Activated gamma-delta T cell treated with Interleukin-2 at 50 U/mL for 16 hours (primary cell): Measurements from ENCODE around the gene RAD23B.

Source experiments
- DNase-seq: peaks from one replicate; pipeline ENCODE4 v3.0.0-alpha.2; 2020

Gene RAD23B

GRCh38 chr9:107337676-107338590 is 54.9 kb downstream of the RAD23B start:
- no peak for DNase-seq

DNA sequence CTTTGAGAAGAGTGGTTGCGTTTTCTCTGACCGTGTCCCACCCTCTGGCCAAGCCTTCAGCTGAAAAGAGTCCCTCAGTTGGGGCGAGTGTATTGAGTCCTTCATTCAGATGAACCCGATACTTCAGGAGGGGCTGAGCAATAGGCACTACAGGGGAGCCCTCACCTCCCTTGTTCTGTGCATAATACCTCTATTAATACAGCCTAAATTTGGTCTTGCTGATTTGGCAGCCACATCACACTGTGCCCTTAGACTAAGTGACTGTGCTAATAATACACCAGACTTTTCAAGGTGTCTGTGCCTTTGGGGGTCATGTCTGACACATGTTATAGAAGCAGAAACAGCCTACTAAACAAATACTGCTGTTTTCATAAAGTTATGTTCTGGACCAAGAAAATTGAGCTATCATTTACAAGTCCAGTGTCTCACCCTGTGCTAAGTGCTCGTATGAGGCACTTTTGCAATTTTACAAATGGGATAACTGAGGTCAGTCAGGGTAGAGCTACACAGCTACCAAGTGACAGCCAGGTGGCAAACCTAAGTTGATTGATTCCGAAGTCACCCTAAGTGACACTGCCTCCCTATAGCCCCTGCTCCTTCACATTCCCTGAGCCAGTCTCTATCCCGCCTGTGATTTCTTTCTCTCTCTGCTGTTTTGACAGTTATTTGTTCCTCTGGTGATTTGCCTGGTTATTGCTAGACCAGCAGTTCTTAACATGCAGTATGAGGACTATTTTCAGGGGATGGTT is 56.0 kb downstream of the RAD23B start:
- DNase-seq, result no peak

DNA sequence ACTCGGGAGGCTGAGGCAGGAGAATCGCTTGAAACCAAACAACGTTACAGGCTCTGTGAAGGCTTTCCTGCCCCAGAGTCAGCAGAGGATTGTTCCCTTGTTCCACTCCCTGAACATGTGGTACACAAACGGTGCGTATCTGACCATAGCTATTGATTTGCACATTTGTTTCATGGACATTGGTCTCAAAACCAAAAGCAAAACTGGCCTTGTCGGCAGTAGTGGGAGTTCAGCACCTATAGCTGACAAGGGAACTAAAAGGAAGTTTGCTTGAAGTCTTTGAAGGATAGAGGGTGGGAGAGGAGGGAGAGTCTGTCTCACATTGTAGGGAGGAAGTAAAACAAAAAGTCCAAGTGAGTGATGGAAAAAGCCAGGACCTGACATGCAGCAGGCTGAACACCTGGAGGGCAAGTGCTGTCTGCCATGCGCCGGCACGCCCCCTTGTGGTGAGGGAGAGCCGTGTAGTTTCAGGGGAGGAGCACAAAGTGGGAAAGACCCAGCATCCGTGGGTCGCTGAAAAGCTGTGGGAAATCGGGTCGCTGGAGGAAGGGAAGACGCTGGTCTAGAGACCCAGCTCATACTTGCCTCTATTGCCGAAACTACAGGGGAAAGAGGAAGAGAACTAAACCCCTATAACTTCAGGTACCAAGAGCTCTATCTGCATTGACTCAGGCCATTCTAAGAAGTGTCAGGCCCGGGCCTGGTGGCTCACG is 58.0 kb downstream of the RAD23B start:
- peak; percentile 86 for DNase-seq

- no peak for DNase-seq
Measured at GRCh38 chr9:107342476-107343161, 59.5 kb downstream of the RAD23B start.

- DNase-seq, result no peak
Measured at GRCh38 chr9:107345327-107345726, 62.2 kb downstream of the RAD23B start.

DNA sequence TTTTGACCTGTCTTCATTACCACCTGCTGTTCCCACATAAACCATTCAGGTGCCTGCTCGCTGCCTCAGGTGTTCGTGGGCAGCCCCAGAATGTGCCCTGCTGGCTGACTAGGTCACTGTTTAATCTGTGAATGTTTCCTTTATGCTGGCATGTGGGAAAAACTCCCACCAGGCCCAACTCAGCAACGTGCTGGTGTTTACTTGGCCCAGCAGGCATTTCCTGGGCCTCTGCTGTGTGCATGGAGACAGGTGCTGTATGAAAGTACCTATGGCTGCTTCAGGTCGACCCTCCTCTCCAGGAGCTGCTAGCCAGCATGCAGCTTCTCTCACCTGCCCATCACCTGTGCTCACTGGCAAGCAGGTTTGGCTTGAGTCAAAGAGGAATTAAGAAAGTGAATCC is 65.8 kb downstream of the RAD23B start:
- no peak for DNase-seq

DNA sequence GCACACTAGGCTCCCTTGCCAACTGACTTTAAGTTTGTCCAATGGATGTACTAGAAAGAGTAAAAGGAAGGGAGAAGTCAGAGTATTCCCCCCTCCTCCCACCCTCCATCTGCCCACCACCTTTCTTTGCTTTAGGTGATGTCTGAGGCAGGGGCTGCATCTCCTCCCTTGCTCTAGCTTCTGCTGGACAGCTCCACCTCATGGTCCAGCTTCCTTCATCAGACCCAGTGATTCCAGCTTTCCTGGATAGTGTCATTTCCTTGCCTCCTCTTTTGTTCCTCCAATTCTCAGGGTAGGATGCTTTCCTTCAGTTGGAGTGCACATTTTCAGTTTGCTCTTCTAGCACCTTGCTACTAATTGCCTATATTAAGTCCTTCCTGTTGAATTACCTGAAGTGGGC is 67.4 kb downstream of the RAD23B start:
- no peak for DNase-seq

DNA sequence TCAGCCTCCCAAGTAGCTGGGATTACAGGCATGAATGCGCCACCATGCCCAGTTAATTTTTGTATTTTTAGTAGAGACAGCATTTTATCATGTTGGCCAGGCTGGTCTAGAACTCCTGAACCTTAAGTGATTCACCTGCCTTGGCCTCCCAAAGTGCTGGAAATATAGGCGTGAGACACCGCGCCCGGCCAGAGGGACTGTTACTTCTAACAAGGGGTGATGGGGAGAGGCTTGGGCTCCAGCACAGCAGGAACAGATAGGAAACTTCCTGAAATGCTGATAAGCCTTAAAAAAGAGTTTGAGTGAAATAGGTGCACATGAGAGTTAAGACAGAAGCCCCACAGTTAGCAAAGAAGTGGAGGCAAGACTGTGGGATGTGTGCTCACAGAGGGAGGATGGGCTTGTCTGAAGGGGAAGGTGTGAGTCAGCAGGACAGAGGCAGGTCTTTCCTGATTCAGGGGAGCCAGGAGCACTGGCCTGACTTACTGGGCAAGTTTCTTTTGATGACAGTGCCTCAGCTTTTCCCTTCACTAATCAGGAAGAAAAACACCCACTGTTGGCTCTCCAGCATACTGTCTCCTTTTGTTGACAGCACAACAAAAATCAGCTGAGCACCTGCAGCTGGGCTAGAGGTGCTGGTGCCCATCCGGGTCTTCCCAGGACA is 68.4 kb downstream of the RAD23B start:
- DNase-seq, result no peak

- no peak for DNase-seq
Measured at GRCh38 chr9:107355394-107355793, 72.3 kb downstream of the RAD23B start.

- no peak for DNase-seq
Measured at GRCh38 chr9:107358986-107359385, 75.9 kb downstream of the RAD23B start.

GRCh38 chr9:107360098-107360497 is 77.0 kb downstream of the RAD23B start:
- DNase-seq, result no peak

GRCh38 chr9:107361816-107362215 is 78.7 kb downstream of the RAD23B start:
- no peak for DNase-seq

DNA sequence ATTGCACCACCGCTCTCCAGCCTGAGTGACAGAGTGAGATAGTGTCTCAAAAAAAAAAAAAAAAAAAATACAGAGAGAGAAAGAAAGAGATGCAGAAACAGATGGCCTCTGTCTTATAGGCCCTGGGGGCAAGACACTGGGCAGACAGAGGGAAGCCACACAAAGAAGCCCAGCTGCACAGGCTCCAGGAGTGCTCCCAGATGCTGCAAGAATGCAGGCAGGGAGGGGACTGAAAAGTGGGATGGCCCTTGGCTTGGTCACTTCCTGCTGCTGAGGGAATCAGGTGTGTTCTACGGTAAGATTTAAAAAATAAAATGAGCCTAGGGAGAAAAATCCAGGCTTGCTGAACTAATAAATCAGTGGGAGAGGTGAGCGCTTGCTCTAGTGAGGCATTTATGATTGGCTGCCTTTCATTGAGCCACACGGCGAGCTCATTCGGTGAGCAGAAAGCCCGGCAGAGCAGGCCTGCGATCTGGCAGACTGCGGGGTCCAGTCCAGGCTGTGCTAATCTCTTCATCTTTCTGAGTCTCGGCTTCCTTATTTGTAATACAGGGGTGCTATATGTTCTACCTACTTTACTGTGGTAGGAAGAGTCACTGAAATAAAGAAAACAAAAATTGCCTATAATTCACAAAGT is 80.6 kb downstream of the RAD23B start:
- DNase-seq, result no peak

DNA sequence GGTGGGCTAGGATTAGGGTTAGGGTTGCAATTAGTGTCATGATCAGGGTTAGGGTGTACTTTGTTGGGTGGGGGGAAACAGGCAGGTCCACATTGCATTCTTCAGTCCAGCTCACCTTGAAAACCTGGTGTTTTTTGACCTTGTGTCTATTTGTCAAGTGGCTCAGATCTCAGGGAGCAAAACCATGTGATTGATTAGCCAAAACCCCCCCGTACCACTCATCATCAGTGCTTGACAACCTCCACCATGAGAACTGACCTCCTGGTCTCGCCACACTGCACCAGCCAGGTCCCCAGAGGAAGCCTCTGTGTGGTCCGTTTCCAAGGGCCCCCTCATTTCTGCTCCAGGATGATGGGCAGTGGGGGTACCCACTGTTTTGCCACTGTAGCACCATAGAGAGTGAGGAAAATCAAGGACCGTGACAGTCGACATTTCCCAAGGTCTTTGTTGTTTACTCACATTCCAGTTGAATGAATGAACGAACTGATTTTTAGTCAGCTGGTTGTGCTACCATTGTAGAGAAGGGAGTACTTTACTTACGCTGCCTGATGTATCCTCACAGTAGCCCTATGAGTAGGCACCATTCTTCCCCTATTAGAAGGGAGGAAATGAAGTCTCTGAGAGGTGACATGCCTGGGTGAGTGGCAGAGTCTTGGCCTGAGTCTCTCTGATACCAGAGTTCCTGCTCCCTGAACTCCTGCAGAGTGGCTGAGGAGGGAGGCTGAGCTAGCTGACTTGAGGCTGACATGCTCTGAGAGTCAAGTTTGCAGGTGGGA is 84.8 kb downstream of the RAD23B start:
- DNase-seq, result no peak

- DNase-seq, result no peak
Measured at GRCh38 chr9:107368696-107369095, 85.6 kb downstream of the RAD23B start.

DNA sequence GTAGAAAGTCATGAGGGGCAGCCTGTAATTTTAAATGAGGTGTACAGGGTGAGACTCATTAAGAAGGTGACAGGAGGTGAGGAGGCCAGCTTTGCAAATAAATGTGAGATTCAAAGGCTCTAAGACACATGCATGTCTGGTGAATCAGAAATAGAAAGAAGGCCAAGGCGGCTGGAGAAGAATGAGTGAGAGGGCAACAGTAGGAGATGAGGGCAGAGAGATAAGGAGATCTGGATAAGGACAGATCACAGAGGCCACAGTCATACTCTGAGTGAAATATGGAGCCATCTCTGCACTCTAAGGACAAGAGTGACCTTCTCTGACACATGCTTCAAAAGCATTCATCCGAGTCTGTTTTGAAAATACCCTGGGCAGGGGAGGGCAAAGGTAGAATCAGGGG is 90.7 kb downstream of the RAD23B start:
- no peak for DNase-seq

GRCh38 chr9:107375001-107375400 is 91.9 kb downstream of the RAD23B start:
- no peak for DNase-seq

DNA sequence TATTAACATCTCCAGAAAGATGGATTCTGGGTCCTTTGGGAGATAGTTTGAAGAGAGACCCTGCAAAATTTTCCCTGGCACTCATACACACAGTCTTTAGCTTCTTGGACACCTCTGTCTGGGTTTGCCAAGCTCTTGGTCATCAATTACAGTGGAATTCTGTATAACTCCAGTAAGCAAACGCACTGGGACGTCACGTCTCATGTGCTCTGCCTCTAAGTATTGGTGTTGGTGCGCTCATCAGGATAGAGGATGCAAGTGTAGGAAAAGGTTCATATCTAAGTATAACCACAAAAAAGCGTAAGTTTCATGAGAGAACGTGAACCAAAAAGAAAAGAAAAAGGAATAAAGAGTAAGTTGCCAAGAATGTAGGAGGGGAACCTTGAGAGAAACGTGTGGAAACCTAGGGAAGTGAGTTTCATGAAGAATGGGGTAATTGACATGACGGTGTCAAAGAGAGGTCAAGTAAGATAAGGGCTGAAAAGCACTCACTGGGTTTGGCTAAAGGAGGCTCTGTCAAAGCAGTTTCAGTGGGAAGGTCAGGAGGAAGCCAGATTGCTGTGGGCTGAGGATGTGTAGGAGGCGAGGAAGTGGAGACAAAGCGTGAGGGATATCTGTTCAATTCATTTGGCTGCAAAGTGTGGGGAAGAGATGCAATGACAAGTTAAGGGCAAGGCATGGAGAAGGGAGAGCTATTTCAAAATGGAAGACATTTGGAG is 92.7 kb downstream of the RAD23B start:
- no peak for DNase-seq

DNA sequence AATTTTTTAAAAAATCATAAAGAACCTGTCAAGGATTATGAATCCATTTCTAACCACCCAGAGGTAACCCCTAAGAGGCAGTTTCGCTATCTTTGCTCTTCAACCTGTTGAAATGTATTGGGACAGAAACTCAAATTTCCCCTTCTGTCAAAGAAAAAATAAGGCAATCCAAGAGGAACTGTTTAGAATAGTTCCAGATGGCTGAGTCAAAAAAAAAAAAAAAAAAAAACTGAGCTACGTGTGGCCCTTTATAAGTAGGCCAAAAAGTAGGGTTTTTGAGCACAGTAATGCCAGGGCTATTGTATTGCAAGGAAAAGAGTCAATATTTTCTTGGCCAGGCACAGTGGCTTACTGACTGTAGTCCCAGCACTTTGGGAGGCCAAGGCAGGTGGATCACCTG is 94.9 kb downstream of the RAD23B start:
- no peak for DNase-seq
